GM12878 (cell line): ENCODE measurements around the gene SENP5. TPM values are rescaled to one million over a fixed set of nuclear protein-coding genes. Genes with fewer than 3 reads are reported as not detected.

ENCODE experiments used
- CBFB ChIP-seq: IDR thresholded peaks from 2 replicates; pipeline ENCODE4 v1.6.1; 2016; ENCODE audit warnings: antibody characterized with exemption, low read depth
- CEBPB ChIP-seq, 2 experiments: fragments of 150-350 bp in 1 of 2; IDR thresholded peaks; 2 replicates each; pipeline ENCODE4 v1.6.1; 2012 to 2014; ENCODE audit warnings: low read depth in 2 of 2, low read length in 2 of 2, borderline replicate concordance in 1 of 2, inconsistent platforms in 1 of 2
- EED ChIP-seq: sonication (generic); IDR thresholded peaks from 2 replicates; pipeline ENCODE4 v1.6.1; 2016; ENCODE audit warnings: antibody characterized with exemption, low read depth
- EZH2 ChIP-seq: IDR thresholded peaks from 2 replicates; pipeline ENCODE4 v1.6.1; 2012; ENCODE audit warnings: low read depth, mild to moderate bottlenecking, control low read depth, inconsistent platforms, low read length, borderline replicate concordance; ENCODE audit not compliant: control insufficient read depth
- FOS ChIP-seq: IDR thresholded peaks from 3 replicates; pipeline ENCODE4 v1.6.1; 2011; ENCODE audit warnings: borderline replicate concordance; ENCODE audit not compliant: insufficient read length; ENCODE audit errors: extremely low read depth
- JUNB ChIP-seq: IDR thresholded peaks from 2 replicates; pipeline ENCODE4 v1.6.1; 2016; ENCODE audit warnings: antibody characterized with exemption, mild to moderate bottlenecking
- KDM1A ChIP-seq: fragments of 200-600 bp; sonication (generic); IDR thresholded peaks from 2 replicates; pipeline ENCODE4 v1.6.1; 2016; ENCODE audit warnings: borderline replicate concordance
- MEF2A ChIP-seq: IDR thresholded peaks from 2 replicates; pipeline ENCODE4 v1.6.1; 2011; ENCODE audit warnings: low read depth, mild to moderate bottlenecking, low read length, moderate library complexity; ENCODE audit not compliant: insufficient read depth
- MXI1 ChIP-seq: fragments of 150-350 bp; IDR thresholded peaks from 2 replicates; pipeline ENCODE4 v1.6.1; 2011; ENCODE audit warnings: low read depth, mild to moderate bottlenecking, inconsistent platforms, low read length, improper control_type of control experiment
- NR2C1 ChIP-seq: fragments of 450-650 bp; IDR thresholded peaks from 2 replicates; pipeline ENCODE4 v1.6.1; 2017; ENCODE audit warnings: antibody characterized with exemption, mild to moderate bottlenecking, moderate library complexity
- NR2F1 ChIP-seq: fragments of 450-650 bp; conservative IDR thresholded peaks from 2 replicates; pipeline ENCODE4 v1.6.1; 2017; ENCODE audit warnings: mild to moderate bottlenecking
- RB1 ChIP-seq: fragments of 450-650 bp; formaldehyde crosslinking; IDR thresholded peaks from 2 replicates; pipeline ENCODE4 v1.6.1; 2017; ENCODE audit warnings: mild to moderate bottlenecking, borderline replicate concordance
- RFX5 ChIP-seq: IDR thresholded peaks from 2 replicates; pipeline ENCODE4 v1.6.1; 2011; ENCODE audit warnings: low read depth, low read length, improper control_type of control experiment
- TBL1XR1 ChIP-seq: IDR thresholded peaks from 2 replicates; pipeline ENCODE4 v1.6.1; 2012; ENCODE audit warnings: low read depth, low read length, improper control_type of control experiment
- TCF7 ChIP-seq: IDR thresholded peaks from 2 replicates; pipeline ENCODE4 v1.6.1; 2014; ENCODE audit warnings: antibody characterized with exemption, borderline replicate concordance
- polyA plus RNA-seq, 11 experiments: library from polyadenylated mRNA; depleted of rRNA in 4 of 11; unstranded in 6 of 11; stranded (reverse) in 5 of 11; fragments of >200 nt; fragmentation: Nextera tagmentation in 4 of 11; fragmentation: Illumina TruSeq in 1 of 11; extraction: Ambion mirVana in 4 of 11; extraction: Trizol in 1 of 11; gene quantifications; 1 replicate in 1 of 11; 2 replicates in 10 of 11; pipeline versions ENCODE4 v1.2.1 to v1.2.3, GENCODE V29; 2011 to 2016; ENCODE audit warnings: inconsistent platforms in 2 of 11, missing spikeins in 2 of 11, low read depth in 1 of 11
- total RNA-seq, 4 experiments: library from RNA; depleted of rRNA in 3 of 4; stranded (reverse); fragments of >200 nt in 3 of 4; fragmentation: Illumina TruSeq in 1 of 4; extraction: Trizol in 1 of 4; gene quantifications; 2 replicates each; pipeline versions ENCODE4 v1.2.1 to v1.2.3, GENCODE V29; 2013 to 2021
- TF ChIP-seq, protein P1 (sequence below): fragments of 150-350 bp; IDR thresholded peaks from 2 replicates; pipeline ENCODE4 v1.6.1; 2016; ENCODE audit warnings: low read depth, low read length
- TF ChIP-seq, protein P2 (sequence below): fragments of 150-350 bp; IDR thresholded peaks from 2 replicates; pipeline ENCODE4 v1.6.1; 2014; ENCODE audit warnings: mild to moderate bottlenecking, low read depth, low read length
- TF ChIP-seq, protein P3 (sequence below): fragments of 450-650 bp; formaldehyde crosslinking; IDR thresholded peaks from 2 replicates; pipeline ENCODE4 v1.4.0; 2020; ENCODE audit warnings: mild to moderate bottlenecking, moderate library complexity
- TF ChIP-seq, protein P4 (sequence below): IDR thresholded peaks from 2 replicates; pipeline ENCODE4 v1.6.1; 2012; ENCODE audit warnings: low read depth, low read length, improper control_type of control experiment

SENP5 gene
- total and polyA plus RNA-seq, 10 of the 15 experiments (the other 5 are each of a cell fraction or from before 2014, with no cell fraction given), result 6.4 to 28.4 (median 15.6) TPM

- TF ChIP-seq, protein P1, sequence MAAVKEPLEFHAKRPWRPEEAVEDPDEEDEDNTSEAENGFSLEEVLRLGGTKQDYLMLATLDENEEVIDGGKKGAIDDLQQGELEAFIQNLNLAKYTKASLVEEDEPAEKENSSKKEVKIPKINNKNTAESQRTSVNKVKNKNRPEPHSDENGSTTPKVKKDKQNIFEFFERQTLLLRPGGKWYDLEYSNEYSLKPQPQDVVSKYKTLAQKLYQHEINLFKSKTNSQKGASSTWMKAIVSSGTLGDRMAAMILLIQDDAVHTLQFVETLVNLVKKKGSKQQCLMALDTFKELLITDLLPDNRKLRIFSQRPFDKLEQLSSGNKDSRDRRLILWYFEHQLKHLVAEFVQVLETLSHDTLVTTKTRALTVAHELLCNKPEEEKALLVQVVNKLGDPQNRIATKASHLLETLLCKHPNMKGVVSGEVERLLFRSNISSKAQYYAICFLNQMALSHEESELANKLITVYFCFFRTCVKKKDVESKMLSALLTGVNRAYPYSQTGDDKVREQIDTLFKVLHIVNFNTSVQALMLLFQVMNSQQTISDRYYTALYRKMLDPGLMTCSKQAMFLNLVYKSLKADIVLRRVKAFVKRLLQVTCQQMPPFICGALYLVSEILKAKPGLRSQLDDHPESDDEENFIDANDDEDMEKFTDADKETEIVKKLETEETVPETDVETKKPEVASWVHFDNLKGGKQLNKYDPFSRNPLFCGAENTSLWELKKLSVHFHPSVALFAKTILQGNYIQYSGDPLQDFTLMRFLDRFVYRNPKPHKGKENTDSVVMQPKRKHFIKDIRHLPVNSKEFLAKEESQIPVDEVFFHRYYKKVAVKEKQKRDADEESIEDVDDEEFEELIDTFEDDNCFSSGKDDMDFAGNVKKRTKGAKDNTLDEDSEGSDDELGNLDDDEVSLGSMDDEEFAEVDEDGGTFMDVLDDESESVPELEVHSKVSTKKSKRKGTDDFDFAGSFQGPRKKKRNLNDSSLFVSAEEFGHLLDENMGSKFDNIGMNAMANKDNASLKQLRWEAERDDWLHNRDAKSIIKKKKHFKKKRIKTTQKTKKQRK, result no peak
- TF ChIP-seq RFX5, result peak; percentile 53
- TF ChIP-seq NR2F1, result peak; percentile 95
- peak; percentile 73; the same call in 1 of the 2 replicates for TF ChIP-seq TBL1XR1
- TF ChIP-seq, protein P2, sequence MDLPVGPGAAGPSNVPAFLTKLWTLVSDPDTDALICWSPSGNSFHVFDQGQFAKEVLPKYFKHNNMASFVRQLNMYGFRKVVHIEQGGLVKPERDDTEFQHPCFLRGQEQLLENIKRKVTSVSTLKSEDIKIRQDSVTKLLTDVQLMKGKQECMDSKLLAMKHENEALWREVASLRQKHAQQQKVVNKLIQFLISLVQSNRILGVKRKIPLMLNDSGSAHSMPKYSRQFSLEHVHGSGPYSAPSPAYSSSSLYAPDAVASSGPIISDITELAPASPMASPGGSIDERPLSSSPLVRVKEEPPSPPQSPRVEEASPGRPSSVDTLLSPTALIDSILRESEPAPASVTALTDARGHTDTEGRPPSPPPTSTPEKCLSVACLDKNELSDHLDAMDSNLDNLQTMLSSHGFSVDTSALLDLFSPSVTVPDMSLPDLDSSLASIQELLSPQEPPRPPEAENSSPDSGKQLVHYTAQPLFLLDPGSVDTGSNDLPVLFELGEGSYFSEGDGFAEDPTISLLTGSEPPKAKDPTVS, result no peak
- TF ChIP-seq KDM1A, result no peak
- TF ChIP-seq EZH2, result no peak
- TF ChIP-seq TCF7, result no peak
- TF ChIP-seq, protein P3, sequence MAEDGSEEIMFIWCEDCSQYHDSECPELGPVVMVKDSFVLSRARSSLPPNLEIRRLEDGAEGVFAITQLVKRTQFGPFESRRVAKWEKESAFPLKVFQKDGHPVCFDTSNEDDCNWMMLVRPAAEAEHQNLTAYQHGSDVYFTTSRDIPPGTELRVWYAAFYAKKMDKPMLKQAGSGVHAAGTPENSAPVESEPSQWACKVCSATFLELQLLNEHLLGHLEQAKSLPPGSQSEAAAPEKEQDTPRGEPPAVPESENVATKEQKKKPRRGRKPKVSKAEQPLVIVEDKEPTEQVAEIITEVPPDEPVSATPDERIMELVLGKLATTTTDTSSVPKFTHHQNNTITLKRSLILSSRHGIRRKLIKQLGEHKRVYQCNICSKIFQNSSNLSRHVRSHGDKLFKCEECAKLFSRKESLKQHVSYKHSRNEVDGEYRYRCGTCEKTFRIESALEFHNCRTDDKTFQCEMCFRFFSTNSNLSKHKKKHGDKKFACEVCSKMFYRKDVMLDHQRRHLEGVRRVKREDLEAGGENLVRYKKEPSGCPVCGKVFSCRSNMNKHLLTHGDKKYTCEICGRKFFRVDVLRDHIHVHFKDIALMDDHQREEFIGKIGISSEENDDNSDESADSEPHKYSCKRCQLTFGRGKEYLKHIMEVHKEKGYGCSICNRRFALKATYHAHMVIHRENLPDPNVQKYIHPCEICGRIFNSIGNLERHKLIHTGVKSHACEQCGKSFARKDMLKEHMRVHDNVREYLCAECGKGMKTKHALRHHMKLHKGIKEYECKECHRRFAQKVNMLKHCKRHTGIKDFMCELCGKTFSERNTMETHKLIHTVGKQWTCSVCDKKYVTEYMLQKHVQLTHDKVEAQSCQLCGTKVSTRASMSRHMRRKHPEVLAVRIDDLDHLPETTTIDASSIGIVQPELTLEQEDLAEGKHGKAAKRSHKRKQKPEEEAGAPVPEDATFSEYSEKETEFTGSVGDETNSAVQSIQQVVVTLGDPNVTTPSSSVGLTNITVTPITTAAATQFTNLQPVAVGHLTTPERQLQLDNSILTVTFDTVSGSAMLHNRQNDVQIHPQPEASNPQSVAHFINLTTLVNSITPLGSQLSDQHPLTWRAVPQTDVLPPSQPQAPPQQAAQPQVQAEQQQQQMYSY (CRISPR knock-in tag), result no peak
- no peak for TF ChIP-seq RB1
- peak; percentile 95 for TF ChIP-seq NR2C1
- TF ChIP-seq, protein P4, sequence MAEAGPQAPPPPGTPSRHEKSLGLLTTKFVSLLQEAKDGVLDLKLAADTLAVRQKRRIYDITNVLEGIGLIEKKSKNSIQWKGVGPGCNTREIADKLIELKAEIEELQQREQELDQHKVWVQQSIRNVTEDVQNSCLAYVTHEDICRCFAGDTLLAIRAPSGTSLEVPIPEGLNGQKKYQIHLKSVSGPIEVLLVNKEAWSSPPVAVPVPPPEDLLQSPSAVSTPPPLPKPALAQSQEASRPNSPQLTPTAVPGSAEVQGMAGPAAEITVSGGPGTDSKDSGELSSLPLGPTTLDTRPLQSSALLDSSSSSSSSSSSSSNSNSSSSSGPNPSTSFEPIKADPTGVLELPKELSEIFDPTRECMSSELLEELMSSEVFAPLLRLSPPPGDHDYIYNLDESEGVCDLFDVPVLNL, result peak; percentile 11; the same call in 1 of the 2 replicates
- TF ChIP-seq EED, result peak; percentile 17; the same call in 1 of the 2 replicates
- no peak for TF ChIP-seq JUNB
- TF ChIP-seq CBFB, result peak; percentile 90
- no peak for TF ChIP-seq MEF2A
- no peak for TF ChIP-seq FOS
- peak; percentile 95 for TF ChIP-seq MXI1
- TF ChIP-seq CEBPB (IDR thresholded peaks at IDR 0.05; ENCODE audit: borderline replicate concordance in 1 of 2, low read depth in 2 of 2, low read length in 2 of 2), result no peak
Observed at GRCh38 chr3:196942226-196942914, 74.7 kb downstream of the SENP5 start, which contains the start of gene NCBP2 (continued).
